ENCODE measurements around the gene APBB2. TPM values are rescaled to one million over a fixed set of nuclear protein-coding genes. Genes with fewer than 3 reads are reported as not detected.
A peak's percentile ranks its signal among the peaks of the same experiment; 100 is the strongest.

The APBB2 gene
- total and polyA plus RNA-seq, 8 donors, result 42.5 to 94.8 (median 53.8) TPM

DNA sequence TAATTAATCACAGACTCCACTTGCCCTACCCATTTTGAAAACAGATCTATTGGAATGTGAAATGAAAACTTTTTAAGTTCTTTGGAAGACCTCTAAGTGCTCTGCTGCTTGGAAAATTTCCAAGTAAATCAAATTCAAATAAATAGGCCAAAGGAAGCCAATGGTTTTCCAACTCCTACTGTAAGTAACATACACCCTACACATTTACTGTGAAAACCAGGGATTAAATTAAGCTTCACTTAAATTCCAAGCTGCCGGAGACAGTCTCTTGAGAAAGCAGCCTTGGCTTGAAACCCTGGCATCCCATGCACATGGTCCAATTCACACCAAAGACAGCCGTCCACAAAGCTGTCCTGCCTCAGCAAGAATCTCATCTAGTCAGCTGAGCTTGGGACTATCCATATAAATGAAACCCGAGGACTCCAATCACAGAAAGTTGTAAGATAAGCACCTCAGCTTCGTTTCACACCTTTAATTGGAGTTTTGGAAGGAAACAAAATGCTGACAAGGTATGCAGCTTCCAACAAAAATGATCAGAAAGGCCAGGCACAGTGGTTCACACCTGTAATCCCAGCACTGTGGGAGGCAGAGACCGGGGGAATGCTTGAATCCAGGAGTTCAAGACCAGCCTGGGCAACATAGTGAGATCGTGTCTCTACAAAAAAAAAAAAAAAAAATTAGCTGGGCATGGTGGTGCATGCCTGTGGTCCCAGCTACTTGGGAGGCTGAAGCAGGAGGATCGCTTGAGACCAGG, 88.6 kb downstream of the APBB2 start:
- ATAC-seq (no peak), DNase-seq (peak in 2 of 4 donors; percentile 33 to 45)
- Histone ChIP-seq H3K36me3 (no peaks in the 10 kb centered on the region), H3K9me3 (no peaks in the 10 kb centered on the region), H3K27ac (peak overlapping the region; percentile 19 to 64), H3K4me1 (peaks cover 0 to 10% of the 10 kb centered on the region in 2 donors), H3K27me3 (no peaks in the 10 kb centered on the region), H3K4me3 (no peak overlapping the region)
- intact Hi-C loops (cut with DNase I), result no loop called here
- TF ChIP-seq, protein P1, sequence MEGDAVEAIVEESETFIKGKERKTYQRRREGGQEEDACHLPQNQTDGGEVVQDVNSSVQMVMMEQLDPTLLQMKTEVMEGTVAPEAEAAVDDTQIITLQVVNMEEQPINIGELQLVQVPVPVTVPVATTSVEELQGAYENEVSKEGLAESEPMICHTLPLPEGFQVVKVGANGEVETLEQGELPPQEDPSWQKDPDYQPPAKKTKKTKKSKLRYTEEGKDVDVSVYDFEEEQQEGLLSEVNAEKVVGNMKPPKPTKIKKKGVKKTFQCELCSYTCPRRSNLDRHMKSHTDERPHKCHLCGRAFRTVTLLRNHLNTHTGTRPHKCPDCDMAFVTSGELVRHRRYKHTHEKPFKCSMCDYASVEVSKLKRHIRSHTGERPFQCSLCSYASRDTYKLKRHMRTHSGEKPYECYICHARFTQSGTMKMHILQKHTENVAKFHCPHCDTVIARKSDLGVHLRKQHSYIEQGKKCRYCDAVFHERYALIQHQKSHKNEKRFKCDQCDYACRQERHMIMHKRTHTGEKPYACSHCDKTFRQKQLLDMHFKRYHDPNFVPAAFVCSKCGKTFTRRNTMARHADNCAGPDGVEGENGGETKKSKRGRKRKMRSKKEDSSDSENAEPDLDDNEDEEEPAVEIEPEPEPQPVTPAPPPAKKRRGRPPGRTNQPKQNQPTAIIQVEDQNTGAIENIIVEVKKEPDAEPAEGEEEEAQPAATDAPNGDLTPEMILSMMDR (IDR thresholded peaks at IDR 0.05), result no peak

DNA sequence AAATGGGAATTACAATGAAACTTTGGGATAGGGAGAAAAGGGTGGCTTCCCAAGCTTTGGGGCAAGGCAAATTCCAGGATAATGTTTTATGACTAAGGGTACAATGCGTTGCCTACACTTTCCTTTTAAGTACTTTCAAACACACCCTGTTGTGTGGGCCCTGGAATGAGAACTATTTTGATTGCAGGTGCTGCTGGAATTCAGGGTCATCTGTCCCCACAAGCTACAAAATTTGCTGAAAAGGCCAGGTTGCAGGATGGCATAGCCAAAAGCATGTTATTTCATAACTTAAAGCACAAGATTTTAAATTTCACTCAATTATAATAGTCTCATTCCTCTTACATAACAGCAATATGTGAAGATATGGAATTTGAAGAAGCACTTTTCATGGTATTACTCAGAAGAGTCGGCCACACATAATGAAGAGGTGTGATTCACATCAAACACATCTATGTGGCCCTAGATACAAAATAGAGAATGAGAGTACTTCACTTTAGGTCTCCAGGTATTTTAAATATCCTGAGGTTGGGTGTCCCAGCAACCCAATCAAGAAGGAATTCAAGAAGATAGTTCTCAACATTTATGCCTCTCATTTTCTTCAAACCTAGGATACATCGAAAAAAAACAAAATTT, 89.3 kb downstream of the APBB2 start:
- Histone ChIP-seq H3K27me3 (no peaks in the 10 kb centered on the region), H3K9me3 (no peaks in the 10 kb centered on the region), H3K4me1 (peaks cover 0 to 9% of the 10 kb centered on the region in 2 donors), H3K4me3 (no peak overlapping the region), H3K36me3 (no peaks in the 10 kb centered on the region), H3K27ac (peak overlapping the region; percentile 27 to 64)
- intact Hi-C loops (cut with DNase I), result no loop called here
- DNase-seq, result no peak
- peak; percentile 67 for ATAC-seq
- TF ChIP-seq, protein P1 (IDR thresholded peaks at IDR 0.05), result no peak

DNA sequence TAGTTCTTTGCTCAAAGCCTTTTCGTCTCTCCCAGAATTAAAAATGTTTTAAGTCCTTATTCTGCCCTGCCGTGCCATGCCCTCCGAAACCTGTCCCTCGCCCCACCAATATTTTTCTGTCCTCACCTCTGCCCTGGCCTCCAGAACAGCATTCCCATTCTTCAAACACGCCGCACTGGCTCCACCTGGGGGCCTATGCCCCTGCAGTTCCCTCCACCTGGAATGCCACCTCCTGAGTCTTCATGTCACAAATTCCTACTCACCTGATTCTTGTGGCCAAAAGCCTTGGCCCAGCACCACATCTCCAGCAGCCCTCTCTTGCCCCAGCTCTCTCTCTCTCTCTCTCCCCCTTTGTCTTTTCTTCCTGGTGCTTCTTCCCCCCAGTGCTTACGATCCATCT, 91.6 kb downstream of the APBB2 start:
- no peak overlapping the region for H3K27ac ChIP-seq
- DNase-seq, result peak in 1 of 4 donors; percentile 30
- H3K9me3 ChIP-seq, result no peaks in the 10 kb centered on the region
- H3K4me3 ChIP-seq, result no peak overlapping the region
- TF ChIP-seq, protein P1 (IDR thresholded peaks at IDR 0.05), result no peak
- H3K27me3 ChIP-seq, result no peaks in the 10 kb centered on the region
- H3K36me3 ChIP-seq, result no peaks in the 10 kb centered on the region
- H3K4me1 ChIP-seq, result peaks cover 0 to 5% of the 10 kb centered on the region in 2 donors
- intact Hi-C loops (cut with DNase I), result no loop called here
- ATAC-seq, result no peak

DNA sequence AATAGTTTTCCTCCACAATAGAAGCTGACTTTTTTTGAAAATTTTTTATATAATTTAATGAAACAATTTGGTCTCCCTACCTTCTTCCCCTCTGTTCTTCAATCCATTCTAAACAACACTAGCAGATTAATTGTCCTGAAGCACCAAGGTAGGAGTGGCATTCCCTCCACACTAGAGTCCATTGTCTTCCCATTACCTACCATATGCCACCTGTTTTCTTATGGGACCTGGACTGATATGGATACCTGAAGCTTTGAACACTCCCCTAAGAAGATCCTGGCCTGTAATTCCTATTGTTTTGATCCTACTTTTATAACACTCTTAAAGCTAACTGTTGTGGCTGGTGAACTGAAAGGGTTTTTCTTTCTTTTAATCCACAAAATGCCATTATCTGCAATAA, 92.0 kb downstream of the APBB2 start:
- DNase-seq (no peak), ATAC-seq (no peak)
- intact Hi-C loops (cut with DNase I), result no loop called here
- TF ChIP-seq, protein P1 (IDR thresholded peaks at IDR 0.05), result no peak
- Histone ChIP-seq H3K36me3 (no peaks in the 10 kb centered on the region), H3K4me3 (no peak overlapping the region), H3K4me1 (peaks cover 0 to 5% of the 10 kb centered on the region in 2 donors), H3K27ac (no peak overlapping the region), H3K27me3 (no peaks in the 10 kb centered on the region), H3K9me3 (no peaks in the 10 kb centered on the region)

DNA sequence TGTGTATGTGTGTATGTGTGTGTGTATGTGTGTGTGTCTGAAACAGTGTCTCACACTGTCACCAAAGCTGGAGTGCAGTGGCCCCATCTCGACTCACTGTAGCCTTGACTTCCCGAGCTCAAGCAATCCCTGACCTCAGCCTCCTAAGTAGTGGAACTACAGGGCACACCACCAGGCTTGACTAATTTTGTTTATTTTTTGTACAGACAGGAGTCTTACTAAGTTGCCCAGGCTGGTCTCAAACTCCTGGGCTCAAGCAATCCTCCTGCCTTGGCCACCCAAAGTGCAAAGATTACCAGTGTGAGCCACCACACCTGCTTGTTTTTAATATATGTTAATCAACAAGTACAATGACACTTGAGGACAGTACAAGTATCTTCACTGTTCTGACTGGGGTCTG, 92.4 kb downstream of the APBB2 start:
- Histone ChIP-seq H3K4me1 (peaks cover 0 to 5% of the 10 kb centered on the region in 2 donors), H3K9me3 (no peaks in the 10 kb centered on the region), H3K4me3 (no peak overlapping the region), H3K36me3 (no peaks in the 10 kb centered on the region), H3K27ac (no peak overlapping the region), H3K27me3 (no peaks in the 10 kb centered on the region)
- DNase-seq (peak in 1 of 4 donors; percentile 18), ATAC-seq (no peak)
- TF ChIP-seq, protein P1 (IDR thresholded peaks at IDR 0.05), result no peak
- intact Hi-C loops (cut with DNase I), result no loop called here
